Esophagus (tissue), 2 donors: ENCODE data around the gene PHF12. TPM values are rescaled to one million over a fixed set of nuclear protein-coding genes. Genes with fewer than 3 reads are reported as not detected.

ENCODE experiments used
- H3K27ac ChIP-seq, 2 donors: one replicate each; pipeline ENCODE4 v1.5.1; 2013; ENCODE audit warnings: low read depth in 2 of 2, mild to moderate bottlenecking in 2 of 2, inconsistent platforms in 1 of 2, low read length in 1 of 2, moderate library complexity in 1 of 2
- H3K27me3 ChIP-seq, 2 donors: one replicate each; pipeline ENCODE4 v1.6.1; 2013; ENCODE audit warnings: low read length in 2 of 2, control low read depth in 1 of 2, mild to moderate bottlenecking in 1 of 2; ENCODE audit not compliant: insufficient read depth in 2 of 2, control insufficient read depth in 1 of 2
- H3K36me3 ChIP-seq, 2 donors: one replicate each; pipeline ENCODE4 v1.6.1; 2013; ENCODE audit warnings: low read length in 1 of 2; ENCODE audit not compliant: control insufficient read depth in 2 of 2, insufficient read depth in 2 of 2
- H3K4me1 ChIP-seq, 2 donors: one replicate each; pipeline ENCODE4 v1.6.1; 2013; ENCODE audit warnings: low read length in 1 of 2; ENCODE audit not compliant: control insufficient read depth in 2 of 2, insufficient read depth in 2 of 2
- H3K4me3 ChIP-seq, 2 donors: one replicate each; pipeline ENCODE4 v1.5.1; 2013; ENCODE audit warnings: low read length in 2 of 2, mild to moderate bottlenecking in 2 of 2, low read depth in 1 of 2, moderate library complexity in 1 of 2
- H3K9me3 ChIP-seq, 2 donors: one replicate each; pipeline ENCODE4 v1.6.1; 2013; ENCODE audit warnings: mild to moderate bottlenecking in 2 of 2, low read depth in 1 of 2, low read length in 1 of 2, moderate library complexity in 1 of 2; ENCODE audit not compliant: control insufficient read depth in 2 of 2, insufficient read depth in 1 of 2
- WGBS, 2 donors: extraction: QIAGEN DNeasy Blood & Tissue Kit; methylation state at CpG; one replicate each; pipeline ENCODE4 v1.1.7; 2013; 5-methylcytosine and 5-hydroxymethylcytosine counted together
- polyA plus RNA-seq, 2 donors: library from polyadenylated mRNA; stranded (reverse); fragments of 200-250 nt; gene quantifications; one replicate each; pipeline ENCODE4 v1.2.3, GENCODE V29; 2013
- donor health status: healthy with polysubstance abuse.
- donor health status: Bipolar disorder and iron deficiency.

PHF12 gene
- polyA plus RNA-seq, 2 donors, result 8.6 to 9.1 TPM

- Histone ChIP-seq H3K27ac (peak overlapping the region; percentile 87 to 93), H3K4me1 (no peaks in the 10 kb centered on the region), H3K27me3 (no peaks in the 10 kb centered on the region), H3K9me3 (no peaks in the 10 kb centered on the region), H3K36me3 (no peaks in the 10 kb centered on the region), H3K4me3 (peak overlapping the region; percentile 73 to 94)
- 0% methylated on average over 45 to 61 of the region's 61 CpGs for WGBS, 2 donors
These were observed 1.9 kb downstream of the PHF12 start for GRCh38 chr17:28949185-28950016.

GRCh38 chr17:28948873-28949184 is 2.5 kb downstream of the PHF12 start:
- H3K4me1 ChIP-seq, result no peaks in the 10 kb centered on the region
- H3K4me3 ChIP-seq, result peak overlapping the region; percentile 73 to 94
- H3K27me3 ChIP-seq, result no peaks in the 10 kb centered on the region
- H3K36me3 ChIP-seq, result no peaks in the 10 kb centered on the region
- peak overlapping the region; percentile 87 to 93 for H3K27ac ChIP-seq
- no peaks in the 10 kb centered on the region for H3K9me3 ChIP-seq
- 1 to 2% methylated on average over 15 of the region's 15 CpGs for WGBS, 2 donors

DNA sequence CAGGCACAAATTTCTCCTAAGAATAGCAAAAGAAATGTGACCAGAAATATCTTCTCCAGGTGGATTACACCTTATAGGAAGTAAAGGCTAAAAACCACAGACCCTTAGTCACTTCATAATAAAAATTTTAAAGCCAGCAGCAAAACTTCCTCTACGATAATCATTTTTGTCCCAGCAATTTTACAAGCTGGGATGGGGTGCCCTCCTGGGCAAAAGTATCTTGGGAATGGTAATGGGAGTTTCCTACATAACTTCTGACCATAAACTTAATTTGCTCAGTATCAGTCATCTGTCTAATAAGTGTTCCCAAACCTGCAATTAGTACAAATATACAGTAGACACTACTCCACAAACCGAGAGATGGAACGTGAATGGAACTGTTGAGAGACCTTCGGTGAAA is 3.0 kb downstream of the PHF12 start:
- no peaks in the 10 kb centered on the region for H3K4me1 ChIP-seq
- 19% methylated on average over 4 of the region's 4 CpGs for WGBS, 2 donors
- H3K36me3 ChIP-seq, result no peaks in the 10 kb centered on the region
- H3K27ac ChIP-seq, result peak overlapping the region in 1 of 2 donors; percentile 87
- H3K4me3 ChIP-seq, result peak overlapping the region in 1 of 2 donors; percentile 94
- no peaks in the 10 kb centered on the region for H3K9me3 ChIP-seq
- H3K27me3 ChIP-seq, result no peaks in the 10 kb centered on the region

GRCh38 chr17:28947639-28948038 is 3.7 kb downstream of the PHF12 start:
- no peaks in the 10 kb centered on the region for H3K9me3 ChIP-seq
- H3K4me3 ChIP-seq, result no peak overlapping the region
- no peaks in the 10 kb centered on the region for H3K36me3 ChIP-seq
- no peak overlapping the region for H3K27ac ChIP-seq
- no peaks in the 10 kb centered on the region for H3K27me3 ChIP-seq
- no peaks in the 10 kb centered on the region for H3K4me1 ChIP-seq
- WGBS, 2 donors, result 36 to 39% methylated on average over 3 of the region's 3 CpGs

GRCh38 chr17:28946239-28946638 is 5.1 kb downstream of the PHF12 start:
- no peaks in the 10 kb centered on the region for H3K9me3 ChIP-seq
- no peaks in the 10 kb centered on the region for H3K36me3 ChIP-seq
- H3K27ac ChIP-seq, result no peak overlapping the region
- H3K4me3 ChIP-seq, result no peak overlapping the region
- 48 to 53% methylated on average over 4 of the region's 4 CpGs for WGBS, 2 donors
- no peaks in the 10 kb centered on the region for H3K4me1 ChIP-seq
- H3K27me3 ChIP-seq, result no peaks in the 10 kb centered on the region

GRCh38 chr17:28944862-28945741 is 6.2 kb downstream of the PHF12 start:
- no peaks in the 10 kb centered on the region for H3K27me3 ChIP-seq
- WGBS, 2 donors, result 53 to 55% methylated on average over 8 of the region's 8 CpGs
- H3K27ac ChIP-seq, result no peak overlapping the region
- no peaks in the 10 kb centered on the region for H3K36me3 ChIP-seq
- H3K4me1 ChIP-seq, result no peaks in the 10 kb centered on the region
- H3K4me3 ChIP-seq, result no peak overlapping the region
- no peaks in the 10 kb centered on the region for H3K9me3 ChIP-seq

GRCh38 chr17:28944343-28944742 is 7.0 kb downstream of the PHF12 start:
- 82 to 88% methylated on average over 4 of the region's 4 CpGs for WGBS, 2 donors
- no peaks in the 10 kb centered on the region for H3K36me3 ChIP-seq
- H3K9me3 ChIP-seq, result no peaks in the 10 kb centered on the region
- H3K4me1 ChIP-seq, result no peaks in the 10 kb centered on the region
- no peak overlapping the region for H3K27ac ChIP-seq
- H3K27me3 ChIP-seq, result no peaks in the 10 kb centered on the region
- H3K4me3 ChIP-seq, result no peak overlapping the region

DNA sequence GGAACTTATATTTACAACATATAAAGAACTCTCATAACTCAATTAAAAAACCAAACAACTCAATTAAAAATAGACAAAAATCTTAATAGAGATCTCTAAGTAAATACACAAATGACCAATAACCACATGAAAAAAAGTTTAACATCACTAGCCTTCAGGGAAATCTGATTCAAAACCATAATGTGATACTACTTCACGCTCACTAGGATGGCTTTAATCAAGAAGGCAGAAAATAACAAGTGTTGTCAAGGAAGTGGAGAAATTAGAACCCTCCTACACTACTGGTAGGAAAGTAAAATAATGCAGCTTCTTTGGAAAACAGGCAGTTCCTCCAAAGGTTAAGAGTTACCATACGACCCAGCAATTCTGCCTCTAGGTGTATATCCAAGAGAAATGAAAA is 8.4 kb downstream of the PHF12 start:
- Histone ChIP-seq H3K4me1 (no peaks in the 10 kb centered on the region), H3K9me3 (no peaks in the 10 kb centered on the region), H3K4me3 (no peak overlapping the region), H3K27me3 (no peaks in the 10 kb centered on the region), H3K27ac (no peak overlapping the region), H3K36me3 (no peaks in the 10 kb centered on the region)
- WGBS, 2 donors, result 82% methylated on average over 2 of the region's 2 CpGs

GRCh38 chr17:28941251-28941650 is 10.1 kb downstream of the PHF12 start:
- Histone ChIP-seq H3K27ac (no peak overlapping the region), H3K9me3 (no peaks in the 10 kb centered on the region), H3K27me3 (no peaks in the 10 kb centered on the region), H3K36me3 (no peaks in the 10 kb centered on the region), H3K4me3 (no peak overlapping the region), H3K4me1 (no peaks in the 10 kb centered on the region)
- 73 to 90% methylated on average over 1 of the region's 1 CpG for WGBS, 2 donors
